SKM-1 (cell line): ENCODE data around the gene PXYLP1.

Experiments
- DNase-seq: peaks from one replicate; lab custom pipeline; 2025; ENCODE audit not compliant: unreplicated experiment; lab: John Stamatoyannopoulos, UW

Gene PXYLP1

DNA sequence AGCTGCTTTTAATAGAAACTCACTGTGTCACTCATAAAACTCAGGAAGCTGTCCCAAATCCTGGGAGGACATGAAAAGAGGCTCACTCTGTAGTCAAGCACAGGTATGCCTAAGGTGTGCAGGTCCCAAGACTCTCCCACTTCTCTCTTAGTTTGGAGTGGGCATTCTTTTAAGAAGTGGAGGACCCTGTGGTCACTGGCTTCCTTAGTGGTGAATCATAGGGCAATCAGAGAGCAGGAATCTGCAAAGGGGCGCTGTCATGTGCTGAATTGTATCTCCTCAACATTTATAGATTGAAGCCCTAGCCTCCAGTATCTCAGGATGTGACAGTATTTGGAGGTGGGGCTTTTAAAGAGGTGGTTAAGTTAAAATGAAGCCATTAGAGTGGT lies 89.5 kb downstream of the PXYLP1 start:
- DNase-seq = no peak

DNA sequence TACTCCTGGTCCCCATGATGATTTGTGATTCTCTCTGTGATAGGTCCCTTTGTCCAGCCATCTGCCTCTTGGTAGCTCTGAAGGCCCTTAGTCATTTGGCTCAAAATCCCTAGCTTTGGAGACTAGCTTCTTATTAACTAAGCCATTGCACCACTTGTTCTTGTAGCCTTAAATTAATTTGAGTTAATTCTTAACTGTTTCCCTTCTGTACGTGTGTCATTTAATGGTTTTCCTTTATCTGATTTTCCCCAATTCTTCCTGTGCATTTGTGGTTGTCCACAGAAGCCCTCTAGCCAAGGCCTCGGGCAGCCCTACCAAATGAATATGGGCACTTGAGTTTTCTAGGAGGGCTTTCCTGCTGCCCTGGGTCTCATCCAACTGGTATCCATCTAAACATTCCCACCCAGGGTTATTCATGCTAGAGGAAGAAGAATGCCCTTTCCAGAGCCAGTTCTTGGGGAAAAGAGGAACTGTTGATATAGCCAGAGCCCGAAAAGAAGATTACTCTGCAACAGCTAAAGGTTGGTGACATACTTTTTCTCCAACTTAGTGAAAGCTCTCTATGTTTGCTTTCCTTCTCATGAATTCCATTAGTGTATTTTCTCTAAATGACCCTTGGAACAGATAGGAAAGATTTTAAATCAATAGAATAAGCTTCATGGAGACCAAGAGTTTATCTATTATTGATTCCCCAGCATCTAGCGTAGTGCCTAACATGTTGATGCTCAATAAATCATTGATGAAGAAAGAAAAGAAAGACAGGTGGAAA lies 92.5 kb downstream of the PXYLP1 start:
- no peak for DNase-seq

DNA sequence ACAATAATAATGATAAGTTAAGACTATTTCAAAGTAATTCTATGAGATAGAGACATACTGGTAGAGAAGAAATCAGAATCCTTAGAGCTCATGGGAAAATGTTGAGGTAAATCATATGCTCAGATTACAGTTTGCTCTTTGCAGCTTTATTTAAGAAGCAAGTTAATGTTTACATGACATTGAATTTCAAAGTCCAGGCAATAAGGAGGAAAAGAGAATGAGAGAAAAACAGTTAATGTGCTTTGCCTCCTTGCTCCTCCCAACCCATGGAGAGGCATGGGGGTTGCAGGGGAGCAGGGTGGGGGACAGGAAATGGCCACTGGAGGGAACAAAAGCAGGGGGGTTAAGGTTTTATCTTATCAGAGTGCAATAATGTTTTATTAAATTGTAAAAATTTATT lies 94.5 kb downstream of the PXYLP1 start:
- DNase-seq = no peak

DNA sequence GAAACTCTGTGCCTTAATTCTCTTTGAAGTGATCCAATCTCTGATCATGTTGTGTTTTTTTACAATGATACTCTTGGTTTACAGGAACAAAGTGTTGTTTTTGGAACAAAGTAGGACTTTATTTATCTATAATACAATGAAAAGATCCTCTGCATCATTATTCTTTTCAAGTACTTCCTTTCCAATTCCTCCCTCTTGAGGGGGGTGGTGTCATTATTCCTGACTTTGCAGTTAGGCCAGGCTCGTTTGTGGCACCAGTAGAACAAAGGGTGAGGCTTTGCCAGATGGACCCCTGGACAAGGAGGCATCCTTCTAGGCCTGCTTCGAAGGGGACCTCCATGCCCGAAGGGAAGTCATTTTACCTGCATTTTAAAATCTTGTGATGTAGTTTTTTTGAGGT lies 95.0 kb downstream of the PXYLP1 start:
- no peak for DNase-seq

DNA sequence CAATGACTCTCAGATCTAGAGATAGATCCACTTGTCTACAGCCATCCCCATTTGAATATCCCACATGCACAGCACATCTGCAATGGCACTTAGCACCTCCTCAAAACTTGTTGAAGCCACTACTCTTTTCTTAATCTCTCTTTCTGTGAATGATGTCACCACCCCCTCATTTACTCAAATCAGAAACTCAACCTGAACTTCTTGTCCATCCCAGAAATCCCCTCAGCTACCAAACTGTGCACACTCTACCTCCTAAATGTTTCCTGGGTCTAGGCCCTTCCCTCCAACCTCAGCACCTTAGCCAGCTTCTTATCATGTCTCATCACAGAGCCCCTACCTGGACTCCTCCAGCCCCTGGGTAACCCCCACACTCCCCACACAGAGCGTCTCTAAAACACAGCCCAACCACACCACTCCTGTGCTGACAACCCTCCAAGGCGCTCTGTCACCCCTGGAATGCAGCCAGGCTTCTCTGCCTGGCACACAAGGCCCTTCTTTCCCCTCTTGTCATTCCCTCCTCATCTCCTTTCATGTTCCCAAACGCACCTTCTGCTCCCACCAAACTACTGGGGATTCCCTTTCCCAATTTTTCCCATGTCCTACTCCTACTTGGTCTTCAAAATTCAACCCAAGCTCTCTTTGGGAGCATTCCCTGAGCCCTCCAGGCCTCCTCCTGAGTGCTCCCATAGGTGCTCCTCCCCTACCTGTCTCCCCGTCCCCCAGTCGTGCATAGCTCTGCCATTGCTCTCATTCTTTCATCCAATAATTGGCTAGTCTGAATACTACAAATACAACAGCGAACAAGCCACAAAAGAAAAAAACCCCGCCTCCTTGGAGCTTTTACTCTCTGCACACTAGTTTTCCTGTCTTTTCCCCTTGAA lies 96.9 kb downstream of the PXYLP1 start:
- no peak for DNase-seq

DNA sequence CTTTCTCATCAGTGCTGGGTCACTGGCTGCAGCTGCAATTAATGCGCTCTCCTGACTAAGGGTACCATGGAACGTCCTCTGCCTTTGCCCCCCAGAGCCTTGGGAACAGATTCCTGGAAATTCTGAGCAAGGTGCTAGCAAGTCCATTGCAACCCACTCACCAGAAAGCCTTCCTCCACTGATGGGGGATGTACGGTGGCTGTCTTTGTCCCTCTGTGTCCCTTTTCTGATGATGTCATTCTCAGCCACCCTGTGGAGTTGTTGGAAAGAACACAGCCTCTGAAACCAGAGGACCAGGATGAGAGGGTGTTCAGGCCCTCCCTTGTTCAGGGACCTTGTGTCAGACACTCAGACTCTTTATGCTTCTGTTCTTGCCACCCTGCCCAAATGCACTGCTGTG lies 98.6 kb downstream of the PXYLP1 start:
- no peak for DNase-seq

DNA sequence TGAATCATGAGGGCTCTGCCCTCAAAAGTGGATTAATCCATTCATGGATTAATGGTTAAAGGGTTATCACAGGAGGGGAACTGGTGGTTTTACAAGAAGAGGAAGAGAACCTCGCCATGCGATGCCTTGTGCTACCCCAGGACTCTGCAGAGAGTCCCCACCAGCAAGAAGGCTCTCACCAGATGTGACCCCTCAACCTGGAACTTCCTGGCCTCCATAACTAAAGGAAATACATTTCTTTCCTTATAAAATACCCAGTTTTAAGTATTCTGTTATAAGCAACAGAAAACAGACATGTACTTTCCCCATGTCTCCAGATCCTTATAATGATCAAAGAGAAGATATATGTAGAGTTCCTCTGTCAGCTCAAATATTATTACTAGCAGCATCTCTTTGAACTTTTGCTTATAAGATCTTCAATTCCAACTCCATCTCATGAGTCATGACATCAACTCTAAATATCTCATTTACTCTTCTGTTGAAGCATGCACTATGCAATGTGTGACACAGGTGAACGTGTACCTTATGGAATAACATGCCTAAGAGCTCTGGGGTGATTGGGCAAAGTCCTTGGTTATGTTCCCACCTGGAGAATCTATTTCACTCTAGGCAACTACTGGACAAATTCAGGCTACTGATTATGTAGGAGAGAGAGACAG lies 99.2 kb downstream of the PXYLP1 start:
- no peak for DNase-seq

DNA sequence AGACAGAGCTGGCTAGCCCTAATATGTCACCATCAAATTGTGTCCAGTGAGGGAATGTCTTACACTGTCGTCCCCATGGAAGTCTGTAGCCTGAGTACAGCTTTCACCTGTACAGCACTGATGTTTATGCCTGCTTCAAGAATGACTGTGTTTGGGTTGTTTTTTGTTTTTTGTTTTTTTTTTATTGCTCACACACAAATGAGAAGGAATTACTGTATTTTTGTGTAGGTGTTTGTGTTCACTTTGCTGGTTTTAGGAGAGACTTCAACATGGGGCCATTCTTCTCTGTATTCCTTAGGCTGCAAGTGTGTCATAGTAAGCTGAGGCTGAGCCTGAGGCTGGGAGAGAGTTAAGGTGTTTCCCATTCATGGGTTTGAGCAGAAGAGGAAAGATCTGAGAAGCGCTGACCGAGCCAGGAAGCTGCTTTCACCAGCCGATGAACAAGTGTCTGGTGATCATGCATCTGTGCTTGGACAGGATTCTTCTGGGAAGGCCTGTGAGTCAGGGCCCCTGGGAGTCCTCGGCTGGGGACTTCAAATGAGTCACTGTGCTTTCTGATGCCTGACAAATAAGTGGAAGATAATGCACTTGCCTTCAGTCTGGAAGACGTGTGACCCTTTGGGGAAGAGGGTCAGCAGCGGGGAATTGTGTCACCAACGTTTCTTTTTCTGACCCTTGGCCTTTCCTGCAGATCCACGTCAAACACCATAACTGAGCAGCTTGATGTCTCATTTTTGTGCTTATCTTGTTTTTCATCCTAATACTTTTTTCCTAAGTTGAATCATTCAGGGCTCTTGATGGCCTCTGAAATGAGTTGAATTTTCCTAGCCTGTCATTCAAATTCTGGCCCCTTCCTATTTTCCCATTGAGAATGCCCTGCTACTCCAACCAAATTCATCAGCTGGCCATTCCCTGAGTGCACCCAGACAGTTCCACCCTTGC lies 100.0 kb downstream of the PXYLP1 start:
- DNase-seq = no peak

DNA sequence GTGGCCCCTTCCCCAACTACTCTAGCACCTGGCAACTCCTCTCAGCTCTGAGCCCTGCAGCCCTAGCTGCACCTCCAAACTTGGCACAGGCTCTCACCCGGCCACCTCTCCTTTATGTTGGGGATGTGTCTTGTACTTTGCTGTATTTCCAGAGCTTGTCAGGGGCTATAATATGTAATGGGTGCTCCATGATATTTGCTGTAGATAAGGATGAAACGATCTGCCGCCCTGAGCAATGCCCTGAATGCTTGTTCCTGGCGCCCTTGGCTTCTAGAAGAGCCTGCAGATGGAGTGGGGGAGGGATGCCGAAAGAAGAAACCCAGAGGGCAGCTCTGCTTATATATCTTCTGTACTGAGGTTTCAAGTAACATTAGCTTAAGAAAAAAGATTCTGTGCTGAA lies 100.8 kb downstream of the PXYLP1 start:
- DNase-seq = no peak

DNA sequence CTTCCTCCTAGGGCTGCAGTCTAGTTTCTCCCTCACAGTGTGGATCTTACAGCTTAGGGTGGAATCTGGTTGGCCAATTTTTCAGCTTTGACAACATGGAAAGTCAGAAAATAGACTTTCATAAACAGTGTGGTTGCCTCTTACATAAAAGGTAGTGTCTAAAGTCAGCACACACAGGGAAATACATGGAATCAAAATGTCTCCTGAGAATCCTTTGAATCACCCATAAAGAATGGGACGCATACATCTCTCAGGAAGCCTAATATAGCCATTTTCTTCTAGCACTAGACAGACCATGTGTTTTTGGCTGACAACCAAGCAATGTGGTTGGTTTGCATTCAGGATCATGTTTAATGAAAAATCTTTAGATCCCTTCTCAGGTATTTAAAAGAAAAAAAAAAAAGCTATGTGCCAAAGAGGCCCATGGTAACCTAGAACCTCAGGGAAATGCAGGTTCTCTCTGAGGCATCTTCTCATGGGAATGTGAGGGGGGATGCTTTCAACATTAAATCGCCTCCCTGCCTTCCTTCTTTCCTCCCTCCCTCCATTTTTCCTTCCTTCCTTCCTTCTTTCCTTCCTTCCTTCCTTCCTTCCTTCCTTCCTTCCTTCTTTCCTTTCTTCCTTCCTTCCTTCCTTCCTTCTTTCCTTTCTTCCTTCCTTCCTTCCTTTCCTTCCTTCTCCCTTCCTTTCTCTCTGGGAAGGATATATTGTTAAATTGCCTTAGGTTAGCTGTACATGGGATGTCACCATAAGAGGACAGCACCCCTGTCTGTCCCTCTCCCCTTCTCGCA lies 102.4 kb downstream of the PXYLP1 start:
- DNase-seq = no peak

DNA sequence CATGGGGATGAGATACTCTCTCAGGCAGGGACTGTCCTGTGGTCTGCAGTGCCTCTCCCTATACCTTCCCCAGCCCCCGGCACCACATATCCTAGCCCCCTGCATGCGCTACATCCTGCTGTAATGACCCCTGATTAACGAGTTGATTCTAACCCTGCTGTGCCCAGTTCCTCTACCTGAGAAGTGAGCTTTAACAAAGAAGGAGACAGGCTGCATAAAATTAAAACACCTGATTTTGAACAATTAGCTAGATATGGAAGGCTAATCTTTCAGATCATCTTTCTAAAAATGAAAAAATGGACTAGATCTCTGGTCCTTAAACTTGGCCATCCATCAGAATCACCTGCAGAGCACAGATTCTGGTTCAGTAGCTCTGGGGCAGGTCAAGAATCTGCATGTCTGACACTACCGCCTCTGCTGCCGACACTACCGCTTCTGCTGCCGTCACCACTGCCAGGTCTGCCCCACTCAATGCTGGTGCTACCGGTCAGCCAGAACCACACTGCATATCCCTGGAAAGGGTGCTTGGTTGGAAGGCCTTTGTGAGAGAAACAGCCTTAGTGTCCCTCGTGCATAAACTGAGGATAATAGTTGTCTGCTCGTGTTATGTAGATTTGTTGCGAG lies 103.1 kb downstream of the PXYLP1 start:
- no peak for DNase-seq

DNA sequence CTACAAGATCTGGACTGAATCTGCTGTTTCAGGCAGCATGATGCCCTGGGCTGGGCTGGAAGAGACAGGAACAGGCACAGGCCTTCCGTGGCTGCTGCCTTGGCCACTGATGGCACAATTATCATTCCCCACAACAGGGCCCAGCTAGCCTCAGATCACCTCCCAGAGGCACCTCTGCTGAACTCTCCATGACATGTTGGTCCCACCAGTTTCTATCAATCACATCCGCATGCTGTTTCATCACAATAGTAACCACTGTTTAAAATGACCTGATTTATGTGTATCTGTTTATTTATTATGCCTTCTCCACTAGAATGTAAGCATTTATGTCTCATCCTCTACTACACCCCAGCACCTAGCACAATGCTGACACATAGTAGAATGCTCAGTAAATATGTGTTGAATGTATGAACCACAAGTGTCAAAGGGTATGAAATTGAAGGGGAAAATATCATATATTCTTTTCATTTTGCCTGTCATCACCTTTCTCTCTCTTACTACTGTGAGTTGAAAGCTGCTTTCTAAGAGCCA lies 104.0 kb downstream of the PXYLP1 start:
- no peak for DNase-seq

DNA sequence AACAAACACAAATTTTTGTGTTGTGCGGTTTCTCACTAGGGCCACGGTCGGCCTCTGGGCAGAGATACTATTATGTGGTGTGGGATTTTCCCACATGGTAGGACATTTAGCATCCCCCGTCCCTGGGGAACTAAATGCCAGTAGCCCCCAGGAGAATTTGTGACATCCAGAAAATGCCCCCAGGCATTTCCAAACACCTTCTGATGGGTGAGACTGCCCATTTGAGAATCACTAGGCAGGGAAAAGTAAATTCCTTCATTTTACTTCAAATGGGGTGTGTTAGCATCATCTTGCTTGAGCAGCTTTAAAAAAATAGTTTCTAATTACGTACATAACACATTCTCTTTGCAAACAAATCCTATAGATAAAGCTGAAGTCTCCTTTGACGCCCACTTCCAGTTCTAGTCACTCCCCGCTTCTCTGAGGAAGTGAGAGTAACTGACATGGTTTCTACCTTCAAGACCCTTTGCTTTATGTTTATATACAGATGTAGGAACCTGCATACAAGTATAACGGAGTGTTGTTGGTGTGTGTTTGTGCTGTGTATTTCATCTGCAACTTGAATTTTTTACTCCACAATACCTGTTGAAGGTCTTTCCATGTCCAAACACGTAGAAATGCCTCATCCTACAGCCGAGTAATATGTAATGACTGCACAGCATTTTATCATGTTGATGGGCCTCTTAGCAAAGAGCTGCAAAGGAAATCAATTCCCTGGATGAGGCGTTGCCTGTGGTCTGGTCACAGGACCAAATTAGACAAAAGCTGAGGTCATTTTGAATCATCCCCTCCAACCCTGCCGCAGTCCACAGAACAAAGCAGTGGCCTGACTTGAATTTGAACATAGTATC lies 105.3 kb downstream of the PXYLP1 start:
- no peak for DNase-seq

DNA sequence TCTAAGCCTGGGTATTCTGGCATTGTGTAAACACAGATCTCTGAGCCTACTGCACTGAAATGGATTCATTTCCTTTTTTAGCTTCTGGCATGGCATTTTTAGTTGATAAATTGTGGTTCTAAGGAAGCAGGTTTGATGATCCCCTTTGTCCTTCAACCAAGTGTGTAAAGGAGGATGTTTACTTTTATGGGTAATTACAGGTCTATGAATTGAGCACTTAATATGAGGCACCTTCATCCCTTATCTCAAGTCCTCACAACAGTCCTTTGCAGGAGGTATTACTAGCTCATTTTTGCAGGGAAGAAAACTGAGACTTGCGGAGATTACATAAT lies 105.9 kb downstream of the PXYLP1 start:
- DNase-seq = no peak

DNA sequence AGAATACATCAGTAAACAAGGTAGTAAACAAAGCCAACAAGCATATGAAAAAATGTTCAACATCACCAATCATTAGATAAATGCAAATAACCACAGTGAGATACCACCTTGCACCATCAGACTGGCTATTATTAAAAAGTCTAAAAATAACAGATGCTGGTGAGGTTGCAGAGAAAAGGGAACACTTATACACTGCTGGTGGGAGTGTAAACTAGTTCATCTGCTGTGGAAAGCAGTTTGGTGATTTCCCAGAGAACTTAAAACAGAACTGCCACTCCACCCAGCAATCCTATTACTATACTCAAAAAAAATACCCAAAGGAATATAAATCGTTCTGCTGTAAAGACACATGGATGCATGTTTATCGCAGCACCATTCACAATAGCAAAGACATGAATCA lies 106.4 kb downstream of the PXYLP1 start:
- DNase-seq = no peak

DNA sequence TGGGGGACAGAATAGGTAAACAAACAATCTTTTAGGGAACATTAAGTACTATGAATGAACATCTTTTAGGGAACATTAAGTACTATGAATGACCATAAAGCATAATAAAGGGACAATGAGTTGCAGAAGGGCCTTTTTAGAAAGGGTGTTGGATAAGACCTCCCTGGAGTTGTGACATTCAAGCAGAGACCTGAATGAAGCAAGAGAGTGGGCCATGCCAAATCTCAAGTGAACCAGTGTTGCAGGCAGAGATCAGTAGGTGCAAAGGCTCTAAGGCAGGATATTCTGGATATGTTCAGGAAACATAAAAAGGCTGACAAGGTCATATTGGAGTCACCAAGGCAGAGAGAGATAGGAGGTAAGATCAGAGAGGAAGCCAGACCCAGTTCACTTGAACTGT lies 107.3 kb downstream of the PXYLP1 start:
- DNase-seq = no peak

DNA sequence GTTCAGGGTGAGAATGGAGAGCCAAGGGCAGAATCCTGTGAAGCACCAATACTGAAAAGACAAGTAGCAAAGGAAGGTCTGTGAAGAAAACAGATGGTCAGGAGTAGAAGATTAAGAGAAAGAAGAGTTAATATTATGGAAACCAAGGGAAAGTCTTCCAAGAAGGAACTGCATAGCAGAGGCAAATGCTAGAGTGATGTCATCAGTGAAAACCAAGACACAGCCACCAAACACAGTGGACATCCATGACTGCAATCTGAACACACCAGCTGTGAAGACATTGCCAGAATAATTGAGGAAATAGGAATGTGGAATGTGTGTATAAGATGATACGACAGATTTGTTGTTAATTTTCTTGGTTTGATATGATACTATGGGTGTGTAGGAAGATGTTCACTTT lies 109.9 kb downstream of the PXYLP1 start:
- DNase-seq = no peak

DNA sequence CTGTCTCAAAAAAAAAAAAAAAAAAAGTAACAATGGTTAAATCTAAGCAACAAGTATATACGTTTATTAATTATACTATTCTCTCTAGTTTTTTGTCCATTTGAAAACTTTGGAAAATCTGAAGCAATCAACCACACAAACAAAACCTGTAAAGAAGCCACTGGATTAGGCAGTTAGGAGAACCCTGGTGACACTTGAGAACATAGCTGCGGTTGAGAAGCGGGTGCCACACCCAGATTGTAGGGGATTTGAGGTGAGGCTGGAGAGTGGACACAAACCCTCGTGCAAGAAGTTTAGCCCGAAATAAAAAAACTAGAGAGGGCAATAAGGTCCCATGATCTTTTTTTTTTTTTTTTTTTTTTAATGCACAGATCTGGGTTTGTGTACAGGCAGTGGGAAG lies 110.8 kb downstream of the PXYLP1 start:
- no peak for DNase-seq

DNA sequence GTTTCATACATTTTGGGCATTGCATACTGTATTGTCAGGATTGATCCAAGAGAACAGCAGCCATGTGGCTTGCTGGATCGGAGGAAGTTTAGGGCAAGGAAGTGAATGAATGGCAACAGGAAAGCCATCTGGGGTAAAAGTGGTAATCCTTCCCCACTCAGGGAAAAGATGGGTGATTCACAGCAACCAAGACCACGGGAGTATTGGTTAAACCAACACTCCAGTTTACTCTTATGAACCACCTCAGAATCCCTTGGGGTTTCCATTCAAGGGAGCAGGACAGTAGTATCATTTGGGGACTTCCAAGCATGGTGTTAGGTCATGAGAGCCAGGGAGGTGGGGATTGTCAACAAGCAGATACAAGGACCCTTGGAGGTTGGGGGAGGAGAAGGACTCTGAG lies 111.5 kb downstream of the PXYLP1 start:
- no peak for DNase-seq
